GM12873 (cell line): ENCODE results near the gene SORCS2.

Experiments used
- CTCF ChIP-seq: IDR thresholded peaks from 2 replicates; pipeline ENCODE4 v1.5.1; 2012; ENCODE audit warnings: low read depth, mild to moderate bottlenecking, moderate library complexity, low read length, control low read depth; ENCODE audit not compliant: insufficient read depth; ENCODE audit errors: missing control alignments

SORCS2 gene

DNA sequence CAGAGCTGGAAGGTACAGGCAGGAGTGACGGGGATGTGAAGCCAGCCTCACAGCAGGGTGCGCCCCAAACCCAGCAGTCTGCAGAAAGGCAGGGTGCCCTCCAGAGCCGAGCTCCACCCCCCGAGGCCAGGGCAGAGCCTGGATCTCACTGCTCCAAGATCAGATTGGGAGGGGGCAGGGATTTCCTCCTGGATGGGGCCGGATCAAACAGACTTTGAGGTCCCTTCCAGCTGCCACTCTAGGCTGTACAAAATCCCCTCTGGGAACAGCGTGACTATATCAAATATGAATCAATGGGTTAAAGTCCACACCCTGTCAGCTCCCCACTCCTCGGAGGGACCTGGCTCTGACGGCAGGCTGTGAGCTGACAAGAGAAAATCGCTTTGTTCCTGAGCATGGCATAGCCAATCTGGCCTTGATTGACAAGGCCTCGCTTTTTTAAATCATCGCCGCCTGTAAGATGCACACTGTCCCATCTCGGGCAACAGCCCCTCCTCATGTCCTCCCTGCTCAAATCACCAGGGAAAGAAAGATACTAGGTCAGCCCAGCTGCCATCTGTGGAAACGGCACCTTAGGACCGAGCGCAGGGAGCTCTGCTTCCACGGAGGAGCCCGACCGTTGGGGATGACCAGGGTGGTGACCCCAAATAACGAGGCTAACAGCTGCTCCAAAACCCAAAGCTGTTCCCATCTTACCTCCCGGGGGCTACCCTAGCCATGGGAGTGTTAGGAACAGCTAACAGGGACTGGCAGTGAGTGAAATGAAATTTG lies 202.5 kb downstream of the SORCS2 start:
- no peak for TF ChIP-seq CTCF

DNA sequence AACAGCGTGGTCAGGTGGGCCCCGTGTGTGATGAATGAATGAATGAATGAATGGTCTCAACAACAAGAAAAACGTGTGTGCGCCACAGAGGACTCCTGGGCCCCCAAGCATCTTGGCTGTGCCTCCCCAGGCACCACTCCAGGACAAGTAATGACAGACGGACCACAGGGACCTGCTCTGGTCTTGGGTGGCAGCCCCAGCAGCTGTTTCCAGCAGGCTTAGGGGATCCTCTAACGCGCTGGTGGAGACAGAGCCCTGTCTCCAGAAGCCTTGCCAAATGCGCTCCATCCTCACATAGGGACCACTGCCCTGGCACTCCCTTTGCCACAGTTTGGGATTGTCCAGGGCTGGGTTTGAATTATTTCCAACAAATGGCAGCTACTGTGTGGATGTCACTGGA lies 203.3 kb downstream of the SORCS2 start:
- TF ChIP-seq CTCF, result no peak

GRCh38 chr4:7396186-7396910 lies 204.0 kb downstream of the SORCS2 start:
- no peak for TF ChIP-seq CTCF

GRCh38 chr4:7397206-7398103 lies 205.1 kb downstream of the SORCS2 start:
- TF ChIP-seq CTCF, result no peak

- TF ChIP-seq CTCF, result no peak
Observed at GRCh38 chr4:7398104-7398423, 205.7 kb downstream of the SORCS2 start.

- no peak for TF ChIP-seq CTCF
Observed at GRCh38 chr4:7398788-7399439, 206.6 kb downstream of the SORCS2 start.
